ENCODE results near the gene GPR171.

DNA sequence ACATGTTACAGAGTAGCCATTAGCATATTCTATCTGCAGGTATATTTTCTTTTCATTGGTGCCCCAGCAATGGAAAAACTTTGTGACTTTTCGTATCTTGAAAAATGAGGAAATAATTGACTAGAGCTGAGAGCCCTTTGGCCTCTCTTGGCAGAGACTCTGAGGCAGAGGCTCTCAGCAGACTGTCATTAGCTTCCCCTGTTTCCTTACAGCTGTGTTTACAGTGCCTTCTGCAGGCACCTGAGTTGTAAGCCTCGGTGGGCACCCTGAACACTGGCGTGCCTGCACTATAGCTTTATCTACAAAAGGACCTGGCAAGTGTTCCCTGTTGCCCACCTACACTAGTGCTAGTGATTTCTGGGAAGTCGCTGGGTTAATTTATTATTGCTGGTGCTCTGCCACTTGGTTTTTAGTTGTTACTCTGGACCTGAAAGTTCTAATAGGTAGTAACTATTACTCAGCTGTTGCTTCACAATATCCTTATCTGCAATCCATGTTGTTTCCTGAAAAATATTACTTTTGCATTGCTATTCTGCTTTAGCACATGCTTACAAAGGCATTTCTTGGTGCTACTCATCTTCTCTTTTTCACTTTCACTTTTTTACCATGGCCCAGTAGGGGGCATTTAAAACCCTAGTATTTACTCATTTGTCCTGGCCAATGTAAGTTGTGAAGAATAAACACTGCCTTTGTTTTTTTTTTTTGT, 7.8 kb upstream of the GPR171 start:
- TF ChIP-seq EZH2phosphoT487 (IDR thresholded peaks at IDR 0.05; ENCODE audit: insufficient read depth, low read depth) (no peak), EZH2 (IDR thresholded peaks at IDR 0.05; ENCODE audit: insufficient read depth, poor library complexity, severe bottlenecking) (no peak)

Data from GM23248 (cell line).